ENCODE data around the gene IQGAP2.
"Not testable (repeated sequence)": the region's sequence is repeated elsewhere in the genome, so short reads cannot be mapped to it uniquely, and the experiment has no call there.

IQGAP2 gene, protein sequence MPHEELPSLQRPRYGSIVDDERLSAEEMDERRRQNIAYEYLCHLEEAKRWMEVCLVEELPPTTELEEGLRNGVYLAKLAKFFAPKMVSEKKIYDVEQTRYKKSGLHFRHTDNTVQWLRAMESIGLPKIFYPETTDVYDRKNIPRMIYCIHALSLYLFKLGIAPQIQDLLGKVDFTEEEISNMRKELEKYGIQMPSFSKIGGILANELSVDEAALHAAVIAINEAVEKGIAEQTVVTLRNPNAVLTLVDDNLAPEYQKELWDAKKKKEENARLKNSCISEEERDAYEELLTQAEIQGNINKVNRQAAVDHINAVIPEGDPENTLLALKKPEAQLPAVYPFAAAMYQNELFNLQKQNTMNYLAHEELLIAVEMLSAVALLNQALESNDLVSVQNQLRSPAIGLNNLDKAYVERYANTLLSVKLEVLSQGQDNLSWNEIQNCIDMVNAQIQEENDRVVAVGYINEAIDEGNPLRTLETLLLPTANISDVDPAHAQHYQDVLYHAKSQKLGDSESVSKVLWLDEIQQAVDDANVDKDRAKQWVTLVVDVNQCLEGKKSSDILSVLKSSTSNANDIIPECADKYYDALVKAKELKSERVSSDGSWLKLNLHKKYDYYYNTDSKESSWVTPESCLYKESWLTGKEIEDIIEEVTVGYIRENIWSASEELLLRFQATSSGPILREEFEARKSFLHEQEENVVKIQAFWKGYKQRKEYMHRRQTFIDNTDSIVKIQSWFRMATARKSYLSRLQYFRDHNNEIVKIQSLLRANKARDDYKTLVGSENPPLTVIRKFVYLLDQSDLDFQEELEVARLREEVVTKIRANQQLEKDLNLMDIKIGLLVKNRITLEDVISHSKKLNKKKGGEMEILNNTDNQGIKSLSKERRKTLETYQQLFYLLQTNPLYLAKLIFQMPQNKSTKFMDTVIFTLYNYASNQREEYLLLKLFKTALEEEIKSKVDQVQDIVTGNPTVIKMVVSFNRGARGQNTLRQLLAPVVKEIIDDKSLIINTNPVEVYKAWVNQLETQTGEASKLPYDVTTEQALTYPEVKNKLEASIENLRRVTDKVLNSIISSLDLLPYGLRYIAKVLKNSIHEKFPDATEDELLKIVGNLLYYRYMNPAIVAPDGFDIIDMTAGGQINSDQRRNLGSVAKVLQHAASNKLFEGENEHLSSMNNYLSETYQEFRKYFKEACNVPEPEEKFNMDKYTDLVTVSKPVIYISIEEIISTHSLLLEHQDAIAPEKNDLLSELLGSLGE (N-terminal part only)
- 209 reads per million, percentile 93 among the genes with 10 or more reads in this experiment for total RNA-seq

- peak; percentile 75 for DNase-seq
These were observed at the start of gene IQGAP2 for GRCh38 chr5:76402886-76403765. TSS of gene IQGAP2 (plus strand) at chr5:76403285. CDS start at chr5:76403546, 261 bp downstream.

DNA sequence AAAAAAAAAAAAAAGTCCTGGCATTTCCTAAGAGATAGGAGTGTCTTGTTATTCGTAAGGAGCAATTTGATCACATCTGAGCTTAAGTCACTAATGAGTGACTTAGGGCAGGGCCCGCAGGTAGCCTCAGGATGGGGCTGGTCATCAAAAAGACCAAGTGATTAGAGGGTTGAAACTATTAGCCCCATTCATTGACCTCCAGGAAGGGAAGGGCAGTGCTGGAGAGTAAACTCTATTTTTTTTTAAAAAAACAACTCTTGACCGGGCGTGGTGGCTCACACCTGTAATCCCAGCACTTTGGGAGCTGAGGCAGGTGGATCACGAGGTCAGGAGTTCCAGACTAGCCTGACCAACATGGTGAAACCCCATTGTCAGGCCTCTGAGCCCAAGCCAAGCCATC lies 46.2 kb upstream of the IQGAP2 start:
- DNase-seq: no peak

DNA sequence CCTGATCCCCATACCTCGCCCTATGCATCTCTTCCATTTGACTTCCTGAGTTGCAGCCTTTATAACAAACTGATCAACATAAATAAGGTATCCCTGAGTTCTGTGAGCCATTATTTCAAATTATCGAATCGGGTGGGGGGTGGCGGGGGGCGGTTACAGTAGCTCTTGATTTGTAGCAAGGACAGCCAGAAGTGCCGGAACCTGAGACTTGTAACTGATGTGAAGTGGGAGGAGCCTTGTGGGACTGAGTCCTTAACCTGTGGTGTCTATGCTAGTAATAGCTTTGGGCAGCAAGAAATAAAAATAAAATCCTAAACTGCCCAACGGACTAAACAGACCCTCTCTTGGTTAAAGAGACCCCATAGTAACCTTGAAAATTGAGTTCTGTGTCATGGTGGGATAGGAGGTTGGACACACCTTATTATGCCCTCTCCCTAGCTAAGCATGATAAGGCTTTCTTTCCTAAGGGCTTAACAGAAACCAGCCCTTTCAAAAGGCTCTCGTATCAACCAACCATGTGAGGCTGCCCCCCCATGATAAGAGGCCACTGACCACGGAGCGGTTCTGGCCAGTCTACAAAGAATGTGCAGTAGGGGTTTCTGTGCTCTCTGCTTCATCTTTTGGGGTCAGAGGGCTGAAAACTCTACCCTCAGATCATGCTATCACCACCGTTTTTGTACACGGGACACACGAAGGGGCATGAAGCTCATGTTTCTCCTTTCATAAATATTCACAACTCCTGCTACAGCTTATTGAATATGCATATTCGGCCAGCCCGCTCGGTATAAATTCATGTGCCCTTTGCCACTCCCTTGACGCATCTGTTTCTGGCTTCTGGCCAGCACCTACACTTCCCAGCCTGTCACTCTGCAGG lies 39.5 kb upstream of the IQGAP2 start:
- no peak for DNase-seq

DNA sequence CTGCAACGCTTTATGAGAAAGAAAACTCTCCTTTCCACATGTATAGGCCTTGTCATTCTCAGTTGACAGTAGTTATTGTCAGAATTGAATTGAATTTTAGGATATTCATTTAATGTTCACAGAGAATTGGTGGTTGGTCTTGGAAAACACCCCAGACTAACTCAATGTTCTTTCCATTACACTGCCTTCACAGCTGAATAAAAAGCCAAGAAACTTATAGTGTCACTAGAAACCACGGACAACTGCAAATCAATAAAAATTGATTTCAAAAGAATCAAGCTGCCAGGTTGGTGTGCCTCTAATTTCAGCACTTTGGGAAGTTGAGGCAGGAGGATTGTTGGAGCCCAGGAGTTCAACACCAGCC lies 38.9 kb upstream of the IQGAP2 start:
- no peak for DNase-seq

DNA sequence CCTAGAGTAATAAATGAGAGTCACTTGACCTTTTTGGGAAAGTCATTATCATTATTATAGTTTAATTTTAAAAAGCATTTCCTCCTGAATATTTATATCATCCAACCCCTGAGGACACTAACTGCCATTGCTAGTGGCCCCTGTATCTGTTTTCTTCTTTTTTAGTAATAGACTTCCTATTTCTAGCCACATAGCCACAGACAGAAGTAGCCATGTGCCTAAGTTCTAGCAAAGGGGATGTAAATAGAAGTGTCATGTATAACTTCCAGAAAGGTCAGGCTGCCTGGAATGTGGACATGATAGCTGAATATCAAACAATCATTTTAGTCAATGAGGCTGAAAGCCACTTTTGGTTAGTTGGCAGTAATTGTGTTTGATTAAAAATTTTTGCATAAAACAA lies 37.5 kb upstream of the IQGAP2 start:
- DNase-seq: no peak

- no peak for DNase-seq
These were observed 36.5 kb upstream of the IQGAP2 start for GRCh38 chr5:76366596-76366995.

DNA sequence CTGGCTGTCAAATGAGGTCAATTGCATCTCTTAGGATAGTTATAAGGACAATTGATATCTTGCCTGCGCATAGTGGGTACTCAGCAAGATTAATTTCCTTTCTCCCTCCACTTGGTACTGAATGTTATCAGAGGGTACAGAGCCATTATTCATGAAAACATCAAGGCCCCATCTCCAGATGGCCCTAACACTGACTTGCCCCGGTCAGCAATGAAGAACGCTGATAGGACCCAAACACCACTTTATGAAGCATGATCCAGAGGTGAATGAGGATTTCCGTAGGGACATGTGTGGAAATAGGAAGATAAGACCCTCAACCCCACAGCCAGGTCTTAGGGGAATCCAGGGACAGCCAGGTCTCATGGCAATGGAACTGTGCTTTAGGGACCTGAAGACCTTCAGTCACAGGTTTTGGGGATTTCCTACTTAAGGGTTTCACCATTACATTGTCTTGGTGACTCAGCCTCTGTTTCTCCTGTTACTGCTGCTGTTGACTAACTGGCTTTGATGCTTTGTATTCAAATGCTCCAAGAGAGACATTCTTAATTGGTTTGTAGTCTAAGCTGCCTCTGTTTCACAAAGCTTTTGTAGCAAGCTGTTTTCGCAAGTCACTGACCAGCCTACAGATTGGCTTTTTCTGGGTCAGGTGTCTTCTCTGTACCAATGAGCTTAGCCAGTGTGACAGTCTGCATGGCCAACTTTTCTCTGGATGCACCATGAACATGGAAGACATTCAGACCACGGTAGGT lies 35.3 kb upstream of the IQGAP2 start:
- DNase-seq: no peak

GRCh38 chr5:76368941-76369340 lies 34.1 kb upstream of the IQGAP2 start:
- no peak for DNase-seq

GRCh38 chr5:76369668-76370067 lies 33.4 kb upstream of the IQGAP2 start:
- DNase-seq: not testable (repeated sequence)

- DNase-seq: no peak
These were observed 31.1 kb upstream of the IQGAP2 start for GRCh38 chr5:76371960-76372322.

DNA sequence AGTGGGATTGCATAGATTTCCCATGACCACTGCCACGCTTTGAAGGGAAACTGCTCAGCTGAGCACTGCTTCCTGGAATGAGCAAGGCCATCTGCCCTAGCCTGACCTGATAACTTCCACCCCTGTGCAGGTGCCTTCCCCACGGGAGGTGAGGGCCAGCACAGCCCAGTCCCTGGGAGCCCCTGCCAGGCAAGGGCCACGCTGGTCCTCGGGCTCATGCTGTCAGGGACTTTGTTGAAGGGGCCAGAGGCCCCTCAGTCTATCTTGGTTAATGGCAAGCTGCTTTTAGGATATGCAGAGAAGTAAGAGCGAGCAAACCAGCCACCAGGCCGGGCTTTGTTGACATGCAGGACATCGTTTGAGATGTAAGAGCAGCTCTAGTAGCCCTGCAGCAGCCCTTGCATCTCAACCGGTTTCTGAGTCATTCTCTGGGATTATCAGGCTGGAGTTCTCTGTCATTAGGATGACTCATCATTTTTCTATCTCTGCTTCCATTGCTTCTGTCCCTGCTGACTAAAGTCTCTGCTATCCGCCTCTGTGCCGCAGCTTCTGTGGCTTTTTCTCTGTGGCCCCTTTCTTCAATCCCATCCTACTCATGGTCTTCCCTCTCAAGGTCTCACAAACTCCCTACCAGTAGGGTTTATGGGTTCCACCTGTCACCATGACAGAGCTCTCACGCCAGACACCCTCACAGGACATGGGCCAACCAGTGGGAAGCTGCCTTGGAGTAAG lies 30.6 kb upstream of the IQGAP2 start:
- DNase-seq: no peak

DNA sequence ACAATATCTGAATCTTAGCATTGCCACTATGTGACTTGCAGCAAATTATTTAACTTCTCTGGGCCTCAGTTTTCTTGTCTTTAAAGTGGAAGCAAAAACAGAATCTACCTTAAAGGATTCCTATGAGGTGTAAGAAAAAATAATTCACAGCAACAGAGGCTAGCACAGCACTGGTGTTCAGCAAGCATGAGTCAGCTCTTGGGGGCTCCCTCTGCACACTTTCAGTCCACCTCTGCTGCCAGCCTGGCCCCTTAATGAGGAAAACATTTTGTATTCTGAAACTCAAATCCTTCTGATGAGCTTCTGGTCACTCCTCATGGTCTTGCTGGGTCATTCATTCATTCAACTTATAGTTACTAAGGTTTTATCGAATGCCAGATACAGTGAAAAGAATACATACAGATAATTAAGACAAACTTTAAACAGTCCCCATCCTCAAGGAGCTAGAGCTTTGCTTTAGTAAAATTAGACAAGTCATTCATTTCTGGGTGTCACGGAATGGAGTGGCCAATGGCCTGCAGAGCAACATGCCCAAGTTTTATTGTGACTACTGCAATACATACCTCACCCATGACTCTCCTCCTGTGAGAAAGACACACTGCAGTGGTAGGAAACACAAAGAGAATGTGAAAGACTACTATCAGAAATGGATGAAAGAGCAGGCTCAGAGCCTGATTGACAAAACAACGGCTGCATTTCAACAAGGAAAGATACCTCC lies 26.8 kb upstream of the IQGAP2 start:
- DNase-seq: no peak

GRCh38 chr5:76376866-76377230 lies 26.2 kb upstream of the IQGAP2 start:
- no peak for DNase-seq

DNA sequence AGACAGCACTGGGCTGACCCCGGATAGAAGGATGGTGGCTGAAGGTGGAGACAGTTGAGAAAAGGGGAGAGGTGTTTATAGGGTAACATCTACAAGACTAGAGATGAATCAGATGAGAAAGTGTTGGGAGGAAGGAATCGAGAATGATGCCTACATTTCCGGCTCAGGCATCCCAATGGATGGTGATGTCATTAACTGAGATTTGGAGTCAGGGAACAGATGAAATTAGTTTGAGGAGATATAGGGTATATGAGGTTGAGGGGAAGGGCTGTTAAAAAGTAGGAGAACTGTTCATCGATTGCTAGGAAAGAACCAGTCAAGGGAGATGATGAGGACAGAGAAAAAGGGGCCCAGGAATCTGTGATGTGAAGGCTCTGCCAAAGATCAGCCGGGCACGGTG lies 24.7 kb upstream of the IQGAP2 start:
- no peak for DNase-seq

GRCh38 chr5:76379316-76379715 lies 23.8 kb upstream of the IQGAP2 start:
- DNase-seq: no peak

DNA sequence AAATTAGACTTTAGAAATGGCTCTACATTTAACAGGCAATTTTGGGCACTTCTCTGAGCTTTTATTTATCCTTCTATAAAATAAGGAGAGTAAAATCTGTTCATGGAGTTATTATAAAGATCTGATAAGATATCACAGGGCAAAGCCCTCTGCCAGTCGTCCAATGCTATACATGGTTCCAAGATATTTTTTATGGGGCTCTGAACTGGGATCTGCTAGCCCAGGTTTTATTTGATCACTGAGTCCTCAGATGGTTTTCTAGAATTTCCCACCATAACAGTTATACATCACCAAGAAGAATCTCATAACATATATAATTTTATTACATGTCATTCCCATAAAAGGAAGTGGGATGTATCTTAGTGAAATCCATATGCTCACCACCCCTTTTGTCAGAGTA lies 23.2 kb upstream of the IQGAP2 start:
- no peak for DNase-seq

- no peak for DNase-seq
These were observed 22.6 kb upstream of the IQGAP2 start for GRCh38 chr5:76380346-76381066.

DNA sequence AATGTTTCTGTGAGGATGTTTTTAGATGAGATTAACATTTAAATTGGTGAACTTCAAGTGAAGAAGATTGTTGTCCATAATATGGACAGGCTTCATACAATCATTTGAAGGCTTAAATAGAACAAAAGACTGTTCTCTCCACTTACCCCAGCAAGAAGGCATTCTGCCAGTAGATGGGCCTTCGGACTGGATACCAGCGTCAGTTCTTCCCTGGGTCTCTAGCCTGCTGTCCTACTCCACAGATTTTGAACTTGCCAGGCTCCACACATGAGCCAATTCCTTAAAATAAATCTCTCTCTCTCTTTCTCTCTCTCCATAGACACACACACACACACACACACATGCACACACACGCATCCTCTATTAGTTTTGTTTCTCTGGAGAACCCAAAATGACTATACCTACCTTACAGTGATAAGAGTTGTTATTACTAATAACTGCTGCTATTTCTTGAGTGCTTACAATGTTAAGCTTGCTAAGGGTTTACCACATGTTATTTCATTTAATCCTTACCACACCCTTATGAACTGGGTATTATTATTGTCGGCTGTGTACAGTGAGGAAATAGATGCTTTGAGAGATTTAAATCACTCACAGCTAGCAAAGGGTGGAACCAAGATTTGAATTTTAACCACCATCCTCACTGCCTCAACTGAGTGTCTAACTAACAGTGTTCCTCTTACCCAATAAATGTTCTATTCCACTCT lies 19.8 kb upstream of the IQGAP2 start:
- no peak for DNase-seq
